K562 (cell line): Measurements from ENCODE around the gene SNRPF. TPM values are rescaled to one million over a fixed set of nuclear protein-coding genes. Genes with fewer than 3 reads are reported as not detected.

Experiments used
- ATAC-seq: fragments of 200-7000 bp; cut with Tn5 transposase; 3 replicates; pipeline ENCODE4 v1.9.1; 2020; ENCODE audit warnings: moderate library complexity
- BruUV-seq: library from RNA; stranded (reverse); fragments of 400-500 nt; replicated peaks from 2 replicates; lab custom pipeline; 2021; lab: Mats Ljungman, UMichigan
- CTCF ChIA-PET: fragments of 300-600 bp; formaldehyde crosslinking; extraction: SDS; loops from one replicate; lab custom pipeline; 2021; ENCODE audit warnings: low intra/inter-chr PET ratio; lab: Yijun Ruan, JAX
- POLR2A ChIA-PET: fragments of 300-600, 350-650 bp; sonication (Branson Sonifier 250); formaldehyde crosslinking; extraction: SDS; loops from one replicate; lab custom pipeline; 2021; ENCODE audit warnings: antibody characterized with exemption, inconsistent platforms; lab: Yijun Ruan, JAX
- DNase-seq, 4 experiments: peaks; one replicate each; pipeline versions ENCODE4 v3.0.0 to v3.0.0-alpha.2; 2011 to 2018; ENCODE audit warnings: low spot score in 3 of 4, mixed read lengths in 3 of 4; ENCODE audit errors: extremely low read depth in 1 of 4
- FAIRE-seq: peaks from 2 replicates; lab custom pipeline; 2011; peaks lifted over from hg19 to GRCh38; lab: Jason Lieb, UNC
- H2AFZ ChIP-seq: 2 replicates; pipeline ENCODE4 v1.6.0; 2011; ENCODE audit warnings: low read depth, low read length, control low read depth, inconsistent platforms
- H3K27ac ChIP-seq: fragments of 200-600 bp; 3 replicates; pipeline ENCODE4 v1.8.0; 2011; ENCODE audit warnings: low read depth, mild to moderate bottlenecking, control low read depth, inconsistent platforms, low read length, moderate library complexity, mixed read lengths; ENCODE audit errors: extremely low read depth
- H3K27me3 ChIP-seq, 2 experiments: fragments of 300-600 bp in 1 of 2; 2 replicates in 1 of 2; 3 replicates in 1 of 2; pipeline versions ENCODE4 v1.6.0 to v1.8.0; 2011; ENCODE audit warnings: inconsistent platforms in 2 of 2, low read length in 2 of 2, mild to moderate bottlenecking in 1 of 2, mixed read lengths in 1 of 2, moderate library complexity in 1 of 2; ENCODE audit not compliant: control insufficient read depth in 2 of 2, insufficient read depth in 2 of 2
- H3K36me3 ChIP-seq: fragments of 300-600 bp; 3 replicates; pipeline ENCODE4 v1.8.0; 2011; ENCODE audit warnings: mild to moderate bottlenecking, low read length, inconsistent platforms; ENCODE audit not compliant: control insufficient read depth, insufficient read depth
- H3K4me1 ChIP-seq, 2 experiments: fragments of 200-600 bp in 1 of 2; replicated peaks in 1 of 2; 2 replicates in 1 of 2; 3 replicates in 1 of 2; pipeline versions ENCODE4 v1.5.1 to v1.8.0; 2011; ENCODE audit warnings: inconsistent platforms in 2 of 2, low read length in 2 of 2, mild to moderate bottlenecking in 1 of 2, mixed read lengths in 1 of 2, moderate library complexity in 1 of 2; ENCODE audit not compliant: control insufficient read depth in 2 of 2, insufficient read depth in 2 of 2
- H3K4me2 ChIP-seq: 2 replicates; pipeline ENCODE4 v1.6.1; 2011; ENCODE audit warnings: low read length, control low read depth, inconsistent platforms, mixed read lengths; ENCODE audit not compliant: insufficient read depth
- H3K4me3 ChIP-seq: fragments of 200-600 bp; sonication (generic), shearing (Covaris generic); 2 replicates; pipeline ENCODE4 v1.5.1; 2016; ENCODE audit warnings: control low read depth, inconsistent platforms
- H3K79me2 ChIP-seq: fragments of 200-600 bp; 3 replicates; pipeline ENCODE4 v1.8.0; 2011; ENCODE audit warnings: low read length, inconsistent platforms; ENCODE audit not compliant: control insufficient read depth, insufficient read depth
- H3K9ac ChIP-seq, 2 experiments: 2 replicates each; pipeline versions ENCODE4 v1.6.0 to v1.6.1; 2011; ENCODE audit warnings: low read depth in 2 of 2, low read length in 2 of 2, control low read depth in 1 of 2, inconsistent platforms in 1 of 2, mild to moderate bottlenecking in 1 of 2, mixed read lengths in 1 of 2; ENCODE audit not compliant: insufficient read depth in 1 of 2
- H3K9me1 ChIP-seq: one replicate; pipeline ENCODE4 v1.6.0; 2011; ENCODE audit warnings: inconsistent platforms, mild to moderate bottlenecking, low read length, moderate library complexity; ENCODE audit not compliant: control insufficient read depth, insufficient read depth
- H3K9me3 ChIP-seq: replicated peaks from 2 replicates; pipeline ENCODE4 v1.5.1; 2011; ENCODE audit warnings: low read depth, low read length, inconsistent platforms; ENCODE audit not compliant: control insufficient read depth, insufficient read depth
- H4K20me1 ChIP-seq: replicated peaks from 2 replicates; pipeline ENCODE4 v1.6.1; 2011; ENCODE audit warnings: low read length, inconsistent platforms, mixed read lengths; ENCODE audit not compliant: control insufficient read depth, insufficient read depth
- BCOR ChIP-seq: fragments of 450-650 bp; IDR thresholded peaks from 2 replicates; pipeline ENCODE4 v1.6.1; 2016
- BRD4 ChIP-seq: fragments of 200-600 bp; sonication (generic); IDR thresholded peaks from 2 replicates; pipeline ENCODE4 v1.6.1; 2017; ENCODE audit warnings: inconsistent platforms
- HNRNPUL1 ChIP-seq: fragments of 200-400 bp; formaldehyde crosslinking; IDR thresholded peaks from 2 replicates; pipeline ENCODE4 v1.6.1; 2017; ENCODE audit warnings: low read length
- JUN ChIP-seq, 2 experiments: sonication (generic) in 1 of 2; formaldehyde crosslinking in 1 of 2; IDR thresholded peaks; 2 replicates each; pipeline versions ENCODE4 v1.6.1 to v1.8.0; 2012 to 2022; ENCODE audit warnings: borderline replicate concordance in 2 of 2, mild to moderate bottlenecking in 2 of 2, improper control_type of control experiment in 1 of 2, low read depth in 1 of 2, low read length in 1 of 2, missing genetic modification reagents in 1 of 2
- KAT8 ChIP-seq: fragments of 450-650 bp; IDR thresholded peaks from 2 replicates; pipeline ENCODE4 v1.6.1; 2016; ENCODE audit warnings: low read depth, mild to moderate bottlenecking
- MAFG ChIP-seq: fragments of 450-650 bp; conservative IDR thresholded peaks from 2 replicates; pipeline ENCODE4 v1.6.1; 2016; ENCODE audit warnings: missing genetic modification characterization, missing compliant biosample characterization
- MAZ ChIP-seq, 2 experiments: fragments of 450-650 bp in 1 of 2; sonication (generic) in 1 of 2; formaldehyde crosslinking; IDR thresholded peaks in 1 of 2; conservative IDR thresholded peaks in 1 of 2; 2 replicates each; pipeline versions ENCODE4 v1.4.0 to v1.5.0; 2020; ENCODE audit warnings: mild to moderate bottlenecking in 1 of 2, missing genetic modification reagents in 1 of 2
- PBX2 ChIP-seq, 2 experiments: IDR thresholded peaks in 1 of 2; conservative IDR thresholded peaks in 1 of 2; 2 replicates each; pipeline ENCODE4 v1.6.1; 2016; ENCODE audit warnings: low read depth in 2 of 2, mild to moderate bottlenecking in 1 of 2, missing compliant biosample characterization in 1 of 2, missing genetic modification characterization in 1 of 2, moderate library complexity in 1 of 2
- SMARCE1 ChIP-seq: fragments of 450-650 bp; IDR thresholded peaks from 2 replicates; pipeline ENCODE4 v1.7.1; 2016; ENCODE audit warnings: mild to moderate bottlenecking
- U2AF1 ChIP-seq: fragments of 200-400 bp; formaldehyde crosslinking; optimal IDR thresholded peaks from 2 replicates; pipeline ENCODE3; 2017; ENCODE audit warnings: mild to moderate bottlenecking, low read depth, low read length, moderate library complexity
- ZC3H8 ChIP-seq: fragments of 450-650 bp; IDR thresholded peaks from 2 replicates; pipeline ENCODE4 v1.6.1; 2017
- ZNF324 ChIP-seq: fragments of 250-450 bp; sonication (Bioruptor Pico); IDR thresholded peaks from 2 replicates; pipeline ENCODE4 v1.4.0; 2020; ENCODE audit warnings: mild to moderate bottlenecking
- ZNF507 ChIP-seq: conservative IDR thresholded peaks from 2 replicates; pipeline ENCODE4 v1.6.1; 2017; ENCODE audit warnings: missing genetic modification characterization, missing compliant biosample characterization
- ZNF586 ChIP-seq: fragments of 450-650 bp; formaldehyde crosslinking; conservative IDR thresholded peaks from 2 replicates; pipeline ENCODE4 v1.4.0; 2020; ENCODE audit warnings: mild to moderate bottlenecking, moderate library complexity
- WGBS: fragments of 100-300 bp; shearing (Covaris generic); methylation state at CpG from one replicate; pipeline ENCODE4 v1.1.6; 2016; ENCODE audit warnings: low coverage, mixed read lengths; ENCODE audit not compliant: insufficient coverage; ENCODE audit errors: missing lambda C conversion rate; 5-methylcytosine and 5-hydroxymethylcytosine counted together
- in situ Hi-C: fragments of 300-500 bp; cut with MboI; formaldehyde crosslinking; loops from 4 replicates; pipeline ENCODE4 v1.15.0; 2018; ENCODE audit warnings: inconsistent platforms, mixed read lengths
- intact Hi-C: fragments of 100-400 bp; cut with micrococcal nuclease; formaldehyde crosslinking; loops from 2 replicates; pipeline ENCODE4 v1.14.2; 2022
- polyA plus RNA-seq, 8 experiments: library from polyadenylated mRNA; depleted of rRNA in 4 of 8; stranded (reverse) in 5 of 8; unstranded in 3 of 8; fragments of >200 nt; fragmentation: Nextera tagmentation in 2 of 8; fragmentation: Illumina TruSeq in 1 of 8; extraction: Ambion mirVana in 2 of 8; extraction: Trizol in 1 of 8; gene quantifications; 2 replicates each; pipeline versions ENCODE4 v1.2.1 to v1.2.3, GENCODE V29; 2011 to 2014; ENCODE audit warnings: inconsistent platforms in 1 of 8, missing spikeins in 1 of 8
- total RNA-seq, 7 experiments: library from RNA; depleted of rRNA in 6 of 7; stranded (reverse); fragments of >200 nt in 6 of 7; fragmentation: Illumina TruSeq in 2 of 7; extraction: Trizol in 2 of 7; gene quantifications; 2 replicates each; pipeline versions ENCODE4 v1.2.1 to v1.2.3, GENCODE V29; 2011 to 2021; ENCODE audit warnings: low replicate concordance in 1 of 7

Gene SNRPF
- total and polyA plus RNA-seq, 9 of the 15 experiments (the other 6 are each of a cell fraction or from before 2014, with no cell fraction given) = 37.9 to 205 (median 93.6) TPM

DNA sequence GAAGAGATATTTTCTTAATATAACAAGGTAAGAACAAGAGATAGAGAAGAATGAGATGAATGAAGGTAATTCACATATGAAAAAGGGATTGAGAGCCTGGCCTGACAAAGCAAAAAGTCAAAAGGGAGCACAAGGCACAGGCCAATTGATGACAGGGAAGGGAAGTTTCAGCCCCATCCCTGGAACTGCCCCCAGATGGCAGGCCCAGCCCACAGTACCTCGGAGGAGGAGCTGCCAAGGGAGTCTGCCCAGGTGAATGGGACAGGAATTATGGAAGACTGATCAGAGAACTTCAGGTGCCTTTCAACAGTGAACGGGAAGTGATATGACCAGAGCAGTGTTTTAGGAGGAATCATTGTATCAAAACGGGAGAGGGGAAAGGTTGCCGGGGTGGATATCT is 15.7 kb downstream of the SNRPF start:
- Histone ChIP-seq H3K4me3 (no peak overlapping the region), H3K9me3 (no peaks in the 10 kb centered on the region), H3K27ac (no peak overlapping the region), H3K9me1 (no peaks in the 10 kb centered on the region), H3K4me1 (peaks cover 0 to 6% of the 10 kb centered on the region in 2 experiments; a peak in 2 of 5 replicates), H4K20me1 (no peaks in the 10 kb centered on the region), H3K79me2 (no peaks in the 10 kb centered on the region), H2AFZ (no peak overlapping the region), H3K4me2 (no peak overlapping the region), H3K27me3 (no peaks in the 10 kb centered on the region), H3K36me3 (peaks cover 15% of the 10 kb centered on the region; the same call in 1 of the 3 replicates), H3K9ac (no peak overlapping the region)
- DNase-seq = no peak
- ATAC-seq = peak; percentile 36; the same call in 2 of the 3 replicates
- WGBS = 71% methylated on average over 4 of the region's 4 CpGs
- TF ChIP-seq KAT8 = no peak
- no peak for TF ChIP-seq ZNF507
- TF ChIP-seq HNRNPUL1 = no peak
- no peak for TF ChIP-seq ZNF324
- no peak for TF ChIP-seq JUN (IDR thresholded peaks at IDR 0.05; ENCODE audit: borderline replicate concordance, low read depth, low read length)
- no peak for TF ChIP-seq JUN (CRISPR knock-in tag; IDR thresholded peaks at IDR 0.05; ENCODE audit: borderline replicate concordance)
- TF ChIP-seq BRD4 = no peak
- in situ Hi-C loops = no loop called here
- intact Hi-C loops = no loop called here
- BruUV-seq = no TSS peak
- FAIRE-seq = no peak
- ChIA-PET CTCF (no interaction called here), POLR2A (interaction anchor here (1.4 to 2.0 kb wide), 2 partner anchors 9 to 14 kb away, joined by 6 to 7 read pairs; no protein-coding TSS in a partner anchor)

GRCh38 chr12:95877622-95878021 is 18.9 kb downstream of the SNRPF start:
- Histone ChIP-seq H3K27ac (no peak overlapping the region), H4K20me1 (no peaks in the 10 kb centered on the region), H3K4me1 (peaks cover 0 to 6% of the 10 kb centered on the region in 2 experiments; a peak in 2 of 5 replicates), H2AFZ (no peak overlapping the region), H3K4me3 (no peak overlapping the region), H3K9ac (no peak overlapping the region), H3K9me3 (no peaks in the 10 kb centered on the region), H3K4me2 (no peak overlapping the region), H3K9me1 (no peaks in the 10 kb centered on the region), H3K79me2 (no peaks in the 10 kb centered on the region), H3K27me3 (no peaks in the 10 kb centered on the region), H3K36me3 (no peaks in the 10 kb centered on the region; the same call in 2 of the 3 replicates)
- peak in 2 of 4 experiments; percentile 18 to 24 for DNase-seq
- in situ Hi-C loops (no loop called here), intact Hi-C loops (no loop called here)
- BruUV-seq = no TSS peak
- peak; percentile 61 for FAIRE-seq
- WGBS = 7% methylated on average over 2 of the region's 2 CpGs
- ChIA-PET CTCF (no interaction called here), POLR2A (interaction anchor here (1.1 to 2.5 kb wide), 2 partner anchors 17 to 19 kb away, joined by 3 to 8 read pairs; partner anchors contain the start of gene SNRPF)
- ATAC-seq = peak; percentile 73
- TF ChIP-seq U2AF1 (no peak), BCOR (no peak), ZC3H8 (no peak), MAFG (peak; percentile 95), SMARCE1 (0 out of 2 replicates have a peak, but pooled peaks have one; percentile 16), ZNF586 (CRISPR knock-in tag) (no peak), MAZ (CRISPR knock-in tag; conservative IDR thresholded peaks at IDR 0.05 in 1 of 2, IDR thresholded peaks at IDR 0.05 in 1 of 2) (no peak), PBX2 (CRISPR knock-in tag; IDR thresholded peaks at IDR 0.05; ENCODE audit: low read depth) (no peak), PBX2 (tag; conservative IDR thresholded peaks at IDR 0.05; ENCODE audit: low read depth) (0 out of 2 replicates have a peak, but pooled peaks have one; percentile 8)
